Liver (tissue), 3 donors: ENCODE measurements around the gene ALDH3B2.
"Not testable (repeated sequence)": the region's sequence is repeated elsewhere in the genome, so short reads cannot be mapped to it uniquely, and the experiment has no call there.

Experiments used
- CTCF ChIP-seq: fragments of 150-350 bp; IDR thresholded peaks from 2 replicates; pipeline ENCODE4 v1.5.1; 2017; ENCODE audit warnings: improper control_type of control experiment, low read depth, low read length; ENCODE audit not compliant: missing input control
- EGR1 ChIP-seq, 2 donors: IDR thresholded peaks; 2 replicates each; pipeline ENCODE4 v1.6.1; 2016 to 2018; ENCODE audit warnings: antibody characterized with exemption in 2 of 2, low read depth in 2 of 2
- HNF4A ChIP-seq, 2 donors: conservative IDR thresholded peaks; 2 replicates each; pipeline ENCODE4 v1.6.1; 2016; ENCODE audit warnings: antibody characterized with exemption in 2 of 2, mild to moderate bottlenecking in 2 of 2
- donor health status: healthy.
- donor health status: healthy.

- not testable (repeated sequence) for TF ChIP-seq CTCF; EGR1 (IDR thresholded peaks at IDR 0.05; ENCODE audit: low read depth in 2 of 2); HNF4A (conservative IDR thresholded peaks at IDR 0.05)
Observed at GRCh38 chr11:67685641-67686332, 11.4 kb upstream of the ALDH3B2 start.
